ENCODE measurements around the gene ITPR2. TPM values are rescaled to one million over a fixed set of nuclear protein-coding genes. Genes with fewer than 3 reads are reported as not detected.

Gene ITPR2
- total RNA-seq, 1 donor: 77.7 TPM

DNA sequence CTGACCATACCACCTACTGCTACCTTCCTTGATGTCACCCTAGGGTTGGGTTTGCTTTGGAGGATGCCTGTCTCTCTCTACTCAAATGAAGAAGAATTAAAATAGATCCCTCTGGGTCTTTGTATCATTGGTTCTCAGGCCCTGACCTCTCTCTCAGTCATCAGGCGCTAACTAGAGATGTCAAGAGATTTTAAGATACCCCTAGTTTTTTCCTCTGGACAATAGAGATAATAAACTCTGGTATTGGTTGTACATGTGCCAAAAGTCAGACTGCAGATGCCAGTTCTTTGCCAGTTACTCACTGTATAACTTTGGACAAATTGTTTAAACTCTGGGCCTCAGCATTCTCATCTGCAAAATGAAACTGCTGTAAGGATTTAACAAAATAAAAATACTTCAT is 31.5 kb downstream of the ITPR2 start:
- H3K4me3 ChIP-seq (ENCODE audit: low read depth, low read length): no peak overlapping the region
- no peak for DNase-seq (ENCODE audit: low read depth)

DNA sequence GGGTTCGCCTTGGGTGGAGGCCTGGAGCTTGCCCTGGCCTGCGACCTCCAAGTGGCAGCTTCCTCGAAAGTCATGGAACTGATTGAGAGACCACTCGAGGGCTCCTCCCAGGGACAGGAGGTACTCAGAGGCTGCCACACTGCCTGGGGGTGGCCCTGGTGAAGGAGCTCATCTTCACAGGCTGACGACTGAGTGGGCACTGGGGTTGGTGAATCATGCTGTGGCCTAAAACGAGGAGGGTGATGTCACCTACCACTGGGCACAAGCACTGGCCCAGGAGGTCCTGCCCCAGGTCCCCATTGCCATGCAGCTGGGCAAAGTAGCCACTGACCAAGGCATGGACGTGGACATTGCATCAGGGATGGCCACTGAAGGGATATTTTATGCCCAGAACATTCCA is 32.1 kb downstream of the ITPR2 start:
- TF ChIP-seq, protein P1, sequence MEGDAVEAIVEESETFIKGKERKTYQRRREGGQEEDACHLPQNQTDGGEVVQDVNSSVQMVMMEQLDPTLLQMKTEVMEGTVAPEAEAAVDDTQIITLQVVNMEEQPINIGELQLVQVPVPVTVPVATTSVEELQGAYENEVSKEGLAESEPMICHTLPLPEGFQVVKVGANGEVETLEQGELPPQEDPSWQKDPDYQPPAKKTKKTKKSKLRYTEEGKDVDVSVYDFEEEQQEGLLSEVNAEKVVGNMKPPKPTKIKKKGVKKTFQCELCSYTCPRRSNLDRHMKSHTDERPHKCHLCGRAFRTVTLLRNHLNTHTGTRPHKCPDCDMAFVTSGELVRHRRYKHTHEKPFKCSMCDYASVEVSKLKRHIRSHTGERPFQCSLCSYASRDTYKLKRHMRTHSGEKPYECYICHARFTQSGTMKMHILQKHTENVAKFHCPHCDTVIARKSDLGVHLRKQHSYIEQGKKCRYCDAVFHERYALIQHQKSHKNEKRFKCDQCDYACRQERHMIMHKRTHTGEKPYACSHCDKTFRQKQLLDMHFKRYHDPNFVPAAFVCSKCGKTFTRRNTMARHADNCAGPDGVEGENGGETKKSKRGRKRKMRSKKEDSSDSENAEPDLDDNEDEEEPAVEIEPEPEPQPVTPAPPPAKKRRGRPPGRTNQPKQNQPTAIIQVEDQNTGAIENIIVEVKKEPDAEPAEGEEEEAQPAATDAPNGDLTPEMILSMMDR (IDR thresholded peaks at IDR 0.05; ENCODE audit: insufficient read depth, low read depth, low read length): no peak
- no peak overlapping the region for H3K4me3 ChIP-seq (ENCODE audit: low read depth, low read length)
- DNase-seq (ENCODE audit: low read depth): no peak

More for the DNA sequence above, 31.5 kb downstream of the ITPR2 start:
- TF ChIP-seq, protein P1 (IDR thresholded peaks at IDR 0.05; ENCODE audit: insufficient read depth, low read depth, low read length): no peak

DNA sequence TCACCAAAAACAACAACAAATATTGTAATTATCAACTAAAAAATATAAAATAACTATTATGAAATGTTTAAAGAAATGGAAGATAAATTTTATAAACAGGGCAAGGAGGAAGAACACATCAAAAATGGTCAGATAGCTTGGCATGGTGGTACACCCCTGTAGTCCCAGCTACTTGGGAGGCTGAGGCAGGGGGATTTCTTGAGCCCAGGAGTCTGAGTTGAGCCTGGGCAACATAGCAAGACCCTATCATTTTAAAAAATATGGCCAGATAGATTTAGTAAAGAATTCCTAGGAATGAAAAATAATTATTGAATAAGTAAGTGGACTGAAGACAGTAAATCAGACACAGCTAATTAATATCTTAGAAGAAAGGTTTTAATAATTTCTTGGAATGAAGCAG is 32.6 kb downstream of the ITPR2 start:
- no peak overlapping the region for H3K4me3 ChIP-seq (ENCODE audit: low read depth, low read length)
- DNase-seq (ENCODE audit: low read depth): no peak
- TF ChIP-seq, protein P1 (IDR thresholded peaks at IDR 0.05; ENCODE audit: insufficient read depth, low read depth, low read length): no peak

DNA sequence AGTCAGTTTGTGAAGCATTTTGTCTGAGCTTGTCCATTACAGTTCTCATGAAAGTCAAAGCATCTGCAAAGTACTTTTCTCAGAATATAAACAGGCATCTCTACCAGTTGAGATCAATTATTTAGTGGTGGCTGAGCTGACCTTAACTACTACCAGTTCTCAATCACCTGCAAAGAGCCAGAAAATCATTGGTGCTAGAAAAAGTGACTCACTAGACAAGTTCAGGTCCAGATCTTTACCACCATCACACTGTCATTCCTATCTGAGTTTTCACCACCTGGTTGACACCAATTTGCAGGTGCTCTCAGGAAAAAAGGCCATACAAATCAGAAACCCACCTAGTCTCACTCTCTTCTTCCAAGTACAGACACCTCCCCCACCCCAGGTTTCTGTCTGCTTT is 33.3 kb downstream of the ITPR2 start:
- DNase-seq (ENCODE audit: low read depth): no peak
- no peak overlapping the region for H3K4me3 ChIP-seq (ENCODE audit: low read depth, low read length)
- TF ChIP-seq, protein P1 (IDR thresholded peaks at IDR 0.05; ENCODE audit: insufficient read depth, low read depth, low read length): no peak

DNA sequence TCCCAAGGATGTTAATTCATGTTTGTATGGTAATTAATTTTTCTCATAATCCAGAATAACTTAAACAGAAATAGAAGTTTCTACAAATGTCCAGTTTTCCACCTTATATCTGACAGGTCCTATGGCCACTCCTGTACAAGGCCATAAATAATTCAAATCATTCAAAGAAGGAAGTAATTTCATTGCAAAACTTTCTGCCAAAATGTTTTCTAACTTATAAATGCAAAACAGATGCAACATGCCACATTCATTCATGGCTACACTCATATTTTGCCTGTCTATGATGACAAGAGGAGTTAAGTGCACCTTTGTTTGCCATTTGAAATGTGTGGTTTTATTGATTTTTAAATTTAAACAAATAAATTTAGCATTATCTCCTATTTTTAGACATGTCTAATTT is 34.4 kb downstream of the ITPR2 start:
- TF ChIP-seq, protein P1 (IDR thresholded peaks at IDR 0.05; ENCODE audit: insufficient read depth, low read depth, low read length): no peak
- H3K4me3 ChIP-seq (ENCODE audit: low read depth, low read length): no peak overlapping the region
- DNase-seq (ENCODE audit: low read depth): no peak

DNA sequence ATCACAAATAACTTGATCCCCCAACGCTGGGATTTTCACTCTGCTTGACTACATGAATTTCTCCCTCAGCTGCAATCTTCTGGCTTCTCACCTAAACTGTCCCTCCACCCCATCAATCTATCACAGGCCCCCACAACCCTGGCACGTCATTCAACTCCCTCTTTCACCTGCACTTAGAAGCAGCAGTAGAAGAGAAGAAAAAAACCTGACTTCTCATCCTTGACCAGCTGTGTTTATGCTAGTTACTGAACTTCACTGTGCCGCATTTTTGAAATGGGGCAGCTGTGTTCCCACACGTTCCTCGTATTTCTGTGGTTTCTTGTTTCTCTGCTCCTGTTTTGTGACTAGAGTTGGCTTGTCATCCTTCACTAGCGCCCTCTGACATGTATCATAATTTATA is 35.0 kb downstream of the ITPR2 start:
- no peak overlapping the region for H3K4me3 ChIP-seq (ENCODE audit: low read depth, low read length)
- TF ChIP-seq, protein P1 (IDR thresholded peaks at IDR 0.05; ENCODE audit: insufficient read depth, low read depth, low read length): no peak
- peak; percentile 95 for DNase-seq (ENCODE audit: low read depth)

DNA sequence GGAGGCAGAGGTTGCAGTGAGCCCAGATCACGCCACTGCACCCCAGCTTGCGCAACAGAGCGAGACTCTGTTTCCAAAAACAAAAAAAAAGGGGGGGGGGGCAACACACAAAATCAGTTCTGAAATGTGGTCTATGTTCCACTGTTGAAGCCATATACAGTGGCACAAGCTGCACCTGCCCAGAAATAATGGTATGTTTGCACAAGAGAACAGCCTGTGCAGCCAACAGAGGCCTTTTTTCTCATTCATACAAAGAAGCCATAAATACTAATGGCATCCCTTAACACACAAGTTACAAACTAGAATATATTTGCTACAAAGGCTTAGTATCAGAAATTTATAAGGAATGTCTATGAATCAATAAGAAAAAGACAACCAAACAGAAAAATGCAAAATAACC is 37.1 kb downstream of the ITPR2 start:
- no peak overlapping the region for H3K4me3 ChIP-seq (ENCODE audit: low read depth, low read length)
- no peak for DNase-seq (ENCODE audit: low read depth)
- TF ChIP-seq, protein P1 (IDR thresholded peaks at IDR 0.05; ENCODE audit: insufficient read depth, low read depth, low read length): no peak

Data from fibroblast of villous mesenchyme (primary cell).